ENCODE measurements around the gene TLX1. TPM values are rescaled to one million over a fixed set of nuclear protein-coding genes. Genes with fewer than 3 reads are reported as not detected.

The TLX1 gene
- total RNA-seq, 1 experiment from 2014 or later = not detected

GRCh38 chr10:101131962-101132635 is 999 bp downstream of the TLX1 start:
- no TSS peak for BruUV-seq (replicated peaks)
- TF ChIP-seq CTCF (conservative IDR thresholded peaks at IDR 0.05; ENCODE audit: low read depth, low read length) (no peak), EZH2 (IDR thresholded peaks at IDR 0.05; ENCODE audit: low read length, unreplicated experiment) (no peak), EZH2phosphoT487 (IDR thresholded peaks at IDR 0.05; ENCODE audit: borderline replicate concordance, low read length) (no peak)
- Histone ChIP-seq H3K9me3 (ENCODE audit: low read length) (no peaks in the 10 kb centered on the region), H3K27ac (ENCODE audit: low read length) (no peak overlapping the region), H4K20me1 (ENCODE audit: low read length) (no peaks in the 10 kb centered on the region), H3F3A (ENCODE audit: low read length, unreplicated experiment) (no peaks in the 10 kb centered on the region), H3K9ac (ENCODE audit: low read length) (no peak overlapping the region), H3K79me2 (ENCODE audit: low read length) (no peaks in the 10 kb centered on the region), H3K4me3 (ENCODE audit: low read length) (no peak overlapping the region), H3K27me3 (ENCODE audit: low read length) (peaks cover 12% of the 10 kb centered on the region), H3K4me2 (ENCODE audit: low read length) (no peak overlapping the region), H3K36me3 (ENCODE audit: low read depth, low read length) (no peaks in the 10 kb centered on the region), H3K4me1 (ENCODE audit: insufficient read depth, low read length) (no peaks in the 10 kb centered on the region), H2AFZ (ENCODE audit: low read length) (no peak overlapping the region), H3K9me2 (replicated peaks; ENCODE audit: low read length) (no peaks in the 10 kb centered on the region)
- CTCF ChIA-PET = no interaction called here
- no peak for ATAC-seq
- POLR2A ChIA-PET (ENCODE audit: unreplicated experiment) = no interaction called here
- intact Hi-C loops (cut with micrococcal nuclease) = no loop called here
- no peak for DNase-seq

GRCh38 chr10:101132636-101133473 is 1.8 kb downstream of the TLX1 start:
- intact Hi-C loops (cut with micrococcal nuclease) = no loop called here
- no peak overlapping the region for H3K4me2 ChIP-seq (ENCODE audit: low read length)
- POLR2A ChIA-PET (ENCODE audit: unreplicated experiment) = no interaction called here
- H3K9ac ChIP-seq (ENCODE audit: low read length) = no peak overlapping the region
- H3K9me2 ChIP-seq (replicated peaks; ENCODE audit: low read length) = no peaks in the 10 kb centered on the region
- no peaks in the 10 kb centered on the region for H4K20me1 ChIP-seq (ENCODE audit: low read length)
- no TSS peak for BruUV-seq (replicated peaks)
- no peak for ATAC-seq
- H3K27ac ChIP-seq (ENCODE audit: low read length) = no peak overlapping the region
- TF ChIP-seq EZH2phosphoT487 (IDR thresholded peaks at IDR 0.05; ENCODE audit: borderline replicate concordance, low read length) = no peak
- TF ChIP-seq EZH2 (IDR thresholded peaks at IDR 0.05; ENCODE audit: low read length, unreplicated experiment) = no peak
- TF ChIP-seq CTCF (conservative IDR thresholded peaks at IDR 0.05; ENCODE audit: low read depth, low read length) = no peak
- H3F3A ChIP-seq (ENCODE audit: low read length, unreplicated experiment) = no peaks in the 10 kb centered on the region
- no peaks in the 10 kb centered on the region for H3K36me3 ChIP-seq (ENCODE audit: low read depth, low read length)
- H3K4me3 ChIP-seq (ENCODE audit: low read length) = no peak overlapping the region
- no peaks in the 10 kb centered on the region for H3K79me2 ChIP-seq (ENCODE audit: low read length)
- peaks cover 12% of the 10 kb centered on the region for H3K27me3 ChIP-seq (ENCODE audit: low read length)
- CTCF ChIA-PET = no interaction called here
- no peaks in the 10 kb centered on the region for H3K9me3 ChIP-seq (ENCODE audit: low read length)
- no peaks in the 10 kb centered on the region for H3K4me1 ChIP-seq (ENCODE audit: insufficient read depth, low read length)
- no peak for DNase-seq
- no peak overlapping the region for H2AFZ ChIP-seq (ENCODE audit: low read length)
